GM19463 (cell line): ENCODE results near the gene KYNU.
"Not testable (repeated sequence)": the region's sequence is repeated elsewhere in the genome, so short reads cannot be mapped to it uniquely, and the experiment has no call there.

Experiments
- ATAC-seq: cut with Tn5 transposase; IDR thresholded peaks from one replicate; pipeline ENCODE4 v1.9.1; 2021; ENCODE audit warnings: mild to moderate bottlenecking, moderate library complexity; ENCODE audit not compliant: unreplicated experiment

Gene KYNU

GRCh38 chr2:143081616-143082015 is 204.2 kb downstream of the KYNU start:
- no peak for ATAC-seq

- peak; percentile 43 for ATAC-seq
Measured at GRCh38 chr2:143083636-143084035, 206.2 kb downstream of the KYNU start.

- no peak for ATAC-seq
Measured at GRCh38 chr2:143084462-143084861, 207.0 kb downstream of the KYNU start.

GRCh38 chr2:143085125-143085784 is 207.8 kb downstream of the KYNU start:
- peak; percentile 76 for ATAC-seq

GRCh38 chr2:143087033-143087432 is 209.6 kb downstream of the KYNU start:
- ATAC-seq, result no peak

- no peak for ATAC-seq
Measured at GRCh38 chr2:143088388-143088787, 210.9 kb downstream of the KYNU start.

- ATAC-seq, result not testable (repeated sequence)
Measured at GRCh38 chr2:143089520-143089919, 212.1 kb downstream of the KYNU start.
